ENCODE measurements around the gene MILR1.
A peak's percentile ranks its signal among the peaks of the same experiment; 100 is the strongest.
"Not testable (repeated sequence)": the region's sequence is repeated elsewhere in the genome, so short reads cannot be mapped to it uniquely, and the experiment has no call there.

MILR1 gene, protein sequence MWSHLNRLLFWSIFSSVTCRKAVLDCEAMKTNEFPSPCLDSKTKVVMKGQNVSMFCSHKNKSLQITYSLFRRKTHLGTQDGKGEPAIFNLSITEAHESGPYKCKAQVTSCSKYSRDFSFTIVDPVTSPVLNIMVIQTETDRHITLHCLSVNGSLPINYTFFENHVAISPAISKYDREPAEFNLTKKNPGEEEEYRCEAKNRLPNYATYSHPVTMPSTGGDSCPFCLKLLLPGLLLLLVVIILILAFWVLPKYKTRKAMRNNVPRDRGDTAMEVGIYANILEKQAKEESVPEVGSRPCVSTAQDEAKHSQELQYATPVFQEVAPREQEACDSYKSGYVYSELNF

DNA sequence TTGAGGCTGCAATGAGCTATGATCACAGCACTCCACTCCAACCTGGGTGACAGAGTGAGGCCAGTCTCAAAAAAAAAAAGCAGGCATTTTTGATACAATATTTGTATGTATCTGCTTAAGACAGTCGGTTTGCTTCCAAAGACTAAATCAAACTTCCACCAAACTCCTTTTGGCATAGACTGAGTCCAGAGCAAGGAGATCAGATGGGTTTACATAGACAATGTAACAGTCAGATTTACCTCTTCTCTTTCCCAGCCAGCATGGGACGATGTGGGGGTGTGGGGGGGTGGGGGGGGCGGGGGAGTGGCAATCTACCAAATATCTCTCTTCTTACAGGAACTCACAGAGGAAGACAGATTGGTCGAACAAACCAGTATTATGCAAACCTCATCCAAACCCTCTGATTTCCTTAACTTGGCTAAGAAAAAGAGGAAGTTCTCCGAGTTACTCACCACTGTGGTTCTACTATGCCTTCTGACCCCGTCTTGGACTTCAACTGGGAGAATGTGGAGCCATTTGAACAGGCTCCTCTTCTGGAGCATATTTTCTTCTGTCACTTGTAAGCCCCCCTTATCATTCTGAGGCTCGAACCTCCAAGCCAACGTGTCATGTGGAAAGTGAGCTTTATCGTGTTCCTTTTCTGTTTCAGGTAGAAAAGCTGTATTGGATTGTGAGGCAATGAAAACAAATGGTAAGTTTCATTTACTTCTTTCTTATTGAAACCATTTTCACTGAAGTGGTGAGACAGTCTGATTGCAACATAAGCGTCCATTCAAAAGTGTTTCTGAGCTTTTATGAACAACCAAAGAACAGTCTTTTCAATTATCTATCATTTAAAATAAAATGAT is at the start of gene MILR1:
Gene MILR1 (plus strand): TSS at position 451 of the 848 bp plus-strand sequence. CDS start 54 bp downstream, at position 505.
- no peak for DNase-seq

GRCh38 chr17:64399767-64400156 is 49.2 kb upstream of the MILR1 start:
- DNase-seq = no peak

- no peak for DNase-seq
Measured at GRCh38 chr17:64400642-64401041, 48.3 kb upstream of the MILR1 start.

- no peak for DNase-seq
Measured at GRCh38 chr17:64401244-64401860, 47.6 kb upstream of the MILR1 start.

DNA sequence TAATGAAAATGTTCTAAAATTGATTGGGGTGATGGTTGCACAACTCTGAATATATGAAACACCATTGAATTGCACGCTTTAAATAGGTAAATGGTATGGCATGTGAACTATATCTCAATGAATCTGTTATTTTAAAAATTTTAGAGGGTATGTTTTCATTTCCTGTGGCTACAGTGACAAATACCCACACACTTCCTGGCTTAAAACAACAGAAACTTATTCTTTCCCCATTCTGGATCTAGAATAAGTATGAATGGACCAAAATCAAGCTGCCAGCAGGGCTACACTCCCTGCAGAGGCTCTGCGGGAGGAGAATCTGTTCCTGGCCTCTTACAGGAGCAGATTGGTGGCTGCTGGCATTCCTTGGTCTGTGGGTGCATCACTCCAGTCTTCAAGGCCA is 47.0 kb upstream of the MILR1 start:
- no peak for DNase-seq

DNA sequence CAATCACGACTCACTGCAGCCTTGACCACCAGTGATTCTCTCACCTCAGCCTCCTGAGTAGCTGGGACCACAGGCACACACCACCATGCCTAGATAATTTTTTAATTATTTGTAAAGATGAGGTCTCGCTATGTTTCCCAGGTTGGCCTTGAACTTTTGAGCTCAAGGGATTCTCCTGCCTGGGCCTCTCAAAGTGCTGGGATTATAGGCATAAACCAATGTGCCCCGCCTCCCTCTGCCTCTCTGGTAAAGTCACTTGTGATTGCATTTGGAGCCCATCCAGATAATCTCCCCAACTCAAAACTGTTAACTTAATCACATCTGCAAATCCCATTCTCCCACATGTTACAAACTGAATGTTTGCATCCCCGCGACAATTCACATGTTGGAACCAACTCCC is 46.4 kb upstream of the MILR1 start:
- no peak for DNase-seq

DNA sequence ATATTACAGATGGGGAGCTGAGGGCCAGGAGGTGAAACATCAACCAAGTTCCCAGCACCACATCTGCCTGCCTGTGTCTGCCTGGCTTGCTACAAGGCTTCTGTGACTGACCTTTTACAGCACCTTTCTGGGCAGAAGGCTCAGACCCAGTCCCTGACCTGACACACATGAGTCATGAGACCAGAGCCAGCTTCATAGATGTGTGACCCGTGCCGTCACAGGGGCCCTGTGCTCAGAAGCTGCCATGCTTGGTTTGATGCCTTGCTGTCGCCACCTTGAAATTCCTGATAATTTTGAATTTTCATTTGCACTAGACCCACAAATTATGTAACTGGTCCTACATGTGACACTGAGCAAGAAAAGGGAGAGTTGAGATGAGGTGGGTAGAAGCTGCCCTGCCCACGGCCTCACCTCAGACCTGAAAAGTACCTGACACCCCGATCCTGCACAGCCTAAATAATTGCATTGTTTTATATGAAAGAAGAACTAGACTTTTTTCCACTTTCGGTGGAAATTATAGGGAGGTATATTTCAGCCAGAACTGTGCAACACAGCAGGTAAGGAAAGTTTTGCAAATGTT is 44.9 kb upstream of the MILR1 start:
- no peak for DNase-seq

DNA sequence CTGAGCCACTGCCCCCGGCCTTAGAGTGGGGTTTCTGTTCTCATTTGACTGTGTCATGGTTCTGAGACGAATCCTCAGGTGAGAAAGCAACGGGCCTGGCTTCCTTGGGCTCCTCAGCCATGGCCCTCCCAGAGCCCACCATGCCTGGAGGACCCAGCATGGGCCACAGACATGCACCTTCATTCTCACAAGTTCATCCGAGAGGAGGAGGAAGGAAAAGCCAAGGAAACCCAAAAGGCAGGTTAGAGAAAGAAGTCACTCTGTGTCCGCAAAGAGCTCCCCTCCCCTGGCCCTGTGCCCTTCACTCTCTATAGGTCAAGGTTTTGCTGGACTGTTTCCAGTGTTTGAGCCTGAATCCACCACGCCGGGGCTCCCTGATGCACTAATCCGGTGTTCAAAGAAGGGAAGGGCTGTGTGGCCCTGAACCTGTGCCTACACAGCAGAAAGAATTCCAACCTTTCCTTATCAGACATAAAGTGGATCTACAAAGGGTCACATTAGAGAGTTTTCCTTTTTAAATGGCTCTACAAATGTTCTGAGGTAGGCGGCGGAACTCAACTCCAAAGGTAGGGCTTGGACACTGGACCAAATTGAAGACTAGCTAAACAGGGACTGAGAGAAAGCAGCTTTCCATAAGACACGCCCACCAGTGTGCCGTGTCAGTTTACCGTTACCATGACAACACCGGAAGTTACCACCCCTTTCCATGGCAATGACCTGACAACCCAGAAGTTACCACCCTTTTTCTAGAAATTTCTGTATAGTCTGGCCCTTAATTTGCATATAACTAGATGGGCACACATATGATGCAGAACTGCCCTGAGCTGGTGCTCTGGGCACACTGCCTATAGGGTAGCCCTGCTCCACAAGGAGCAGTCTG is 42.4 kb upstream of the MILR1 start:
- no peak for DNase-seq

DNA sequence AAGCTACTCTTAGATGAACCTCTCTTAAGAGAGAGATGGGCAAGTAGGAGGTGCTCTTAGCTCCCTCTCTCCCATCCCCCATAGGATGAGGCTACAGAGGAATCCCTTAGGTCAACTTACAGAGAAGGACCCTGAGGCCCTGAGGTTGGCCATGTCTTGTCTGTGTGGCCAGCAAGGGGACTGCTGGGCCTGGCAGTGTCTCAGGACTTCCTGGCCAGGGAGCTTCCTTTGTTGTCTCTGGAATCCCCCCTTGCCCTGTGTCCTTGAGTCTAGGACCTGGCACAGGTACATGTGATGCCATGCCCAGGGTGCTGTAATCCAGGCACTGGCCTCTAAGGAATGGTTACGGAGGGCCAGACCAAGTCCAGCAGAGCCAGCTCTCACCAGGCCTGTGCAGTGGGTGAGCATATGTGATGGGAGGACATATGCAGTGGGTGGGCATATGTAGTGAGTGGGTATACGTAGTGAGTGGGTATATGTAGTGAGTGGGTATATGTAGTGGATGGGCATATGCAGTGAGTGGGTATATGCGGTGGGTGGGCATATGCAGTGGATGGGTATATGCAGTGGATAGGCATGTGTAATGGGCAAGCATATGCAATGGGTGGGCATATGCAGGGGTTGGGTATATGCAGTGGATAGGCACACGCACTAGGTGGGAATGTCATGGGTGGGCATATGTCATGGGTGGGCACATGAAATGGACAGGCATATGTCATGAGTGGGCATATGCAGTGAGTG is 38.0 kb upstream of the MILR1 start:
- no peak for DNase-seq

GRCh38 chr17:64411999-64412771 is 36.7 kb upstream of the MILR1 start:
- DNase-seq = no peak

GRCh38 chr17:64412944-64413381 is 36.0 kb upstream of the MILR1 start:
- no peak for DNase-seq

GRCh38 chr17:64413513-64413912 is 35.4 kb upstream of the MILR1 start:
- DNase-seq = no peak

- peak; percentile 32 to 68 for DNase-seq
Measured at GRCh38 chr17:64418506-64419339, 30.2 kb upstream of the MILR1 start.

DNA sequence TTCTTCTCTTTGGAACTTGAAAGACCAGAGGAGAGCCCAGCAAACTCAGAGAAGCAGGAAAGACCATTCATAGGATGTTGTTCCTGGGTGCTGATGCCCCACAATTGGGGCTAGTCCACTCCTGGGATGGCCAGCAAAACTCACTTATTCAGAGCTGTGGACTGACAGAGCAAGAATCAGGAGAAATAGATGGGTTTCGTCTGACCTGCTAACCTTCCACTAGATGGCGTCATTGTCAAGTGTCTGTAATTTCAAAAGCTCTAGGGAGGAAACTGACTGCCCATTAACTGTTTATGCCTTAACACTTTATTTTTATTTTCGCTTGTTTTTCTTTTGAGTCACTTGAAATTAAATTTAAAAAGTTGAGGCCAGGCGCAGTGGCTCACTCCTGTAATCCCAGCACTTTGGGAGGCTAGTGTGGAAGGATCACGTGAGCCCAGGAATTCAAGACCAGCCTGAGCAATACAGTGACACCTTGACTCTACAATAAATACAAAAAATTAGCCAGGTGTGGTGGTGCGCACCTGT is 28.7 kb upstream of the MILR1 start:
- peak; percentile 30 to 80 for DNase-seq

- not testable (repeated sequence) for DNase-seq
Measured at GRCh38 chr17:64422121-64422520, 26.8 kb upstream of the MILR1 start.

DNA sequence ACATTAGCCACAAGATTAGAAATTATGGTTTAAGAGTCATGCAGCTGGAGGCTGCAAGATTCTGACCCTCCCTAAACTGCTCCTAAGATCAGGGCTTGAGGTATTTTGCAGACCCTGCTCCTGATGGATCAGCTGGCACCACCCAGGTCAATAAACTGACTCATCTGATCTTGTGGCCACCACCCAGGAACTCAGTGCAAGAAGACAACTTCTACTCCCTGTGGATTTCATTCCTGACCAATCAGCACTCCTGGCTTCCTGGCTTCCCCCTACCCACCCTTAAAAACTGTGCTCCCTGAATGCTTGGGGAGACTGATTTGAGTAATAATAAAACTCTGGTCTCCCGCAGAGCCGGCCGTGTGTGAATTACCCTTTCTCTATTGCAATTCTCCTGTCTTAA is 25.0 kb upstream of the MILR1 start:
- DNase-seq = no peak

- no peak for DNase-seq
Measured at GRCh38 chr17:64424324-64424849, 24.5 kb upstream of the MILR1 start.

DNA sequence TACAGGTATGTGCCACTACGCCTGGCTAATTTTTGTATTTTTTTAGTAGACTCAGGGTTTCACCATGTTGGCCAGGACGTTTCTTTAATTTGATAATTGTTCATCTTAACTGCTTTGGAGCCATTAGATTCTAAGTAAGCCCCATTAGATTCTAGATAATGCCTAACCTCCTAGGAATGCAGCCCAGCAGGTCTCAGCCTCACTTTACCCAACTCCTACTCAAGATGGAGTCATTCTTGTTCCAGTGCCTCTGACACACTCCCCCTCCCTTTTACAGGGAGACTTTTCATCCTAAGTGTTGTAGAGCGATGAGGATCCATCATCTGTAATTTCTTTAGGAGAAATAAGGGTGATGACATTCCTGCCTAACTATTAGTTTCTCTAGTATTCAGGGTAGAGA is 23.7 kb upstream of the MILR1 start:
- DNase-seq = no peak

- no peak for DNase-seq
Measured at GRCh38 chr17:64426596-64426995, 22.3 kb upstream of the MILR1 start.

Measured in NCI-H446 (cell line).